Sigmoid colon (tissue), 7 donors: ENCODE results near the gene NEAT1. TPM values are rescaled to one million over a fixed set of nuclear protein-coding genes. Genes with fewer than 3 reads are reported as not detected.

Source experiments
- DNase-seq: peaks from one replicate; pipeline ENCODE4 v3.0.0-alpha.2; 2019
- H3K27ac ChIP-seq, 4 donors: fragments of 200-600 bp; sonication (generic); one replicate each; pipeline ENCODE4 v1.5.1; 2016 to 2019; ENCODE audit warnings: mild to moderate bottlenecking in 1 of 4
- H3K27me3 ChIP-seq, 3 donors: fragments of 200-600 bp; sonication (generic); one replicate each; pipeline ENCODE4 v1.5.1; 2019; ENCODE audit warnings: mild to moderate bottlenecking in 1 of 3
- H3K36me3 ChIP-seq, 4 donors: fragments of 200-600 bp; sonication (generic); one replicate each; pipeline ENCODE4 v1.5.1; 2016 to 2019
- H3K4me1 ChIP-seq, 4 donors: fragments of 200-600 bp; sonication (generic); one replicate each; pipeline ENCODE4 v1.5.1; 2017 to 2019
- H3K4me3 ChIP-seq, 4 donors: fragments of 200-600 bp; sonication (generic); one replicate each; pipeline ENCODE4 v1.5.1; 2017 to 2019; ENCODE audit warnings: mild to moderate bottlenecking in 2 of 4, moderate library complexity in 1 of 4
- H3K9me3 ChIP-seq, 4 donors: fragments of 200-600 bp in 3 of 4; sonication (generic) in 3 of 4; one replicate each; pipeline versions ENCODE4 v1.5.1 to v1.6.1; 2013 to 2019
- EP300 ChIP-seq, 4 donors: sonication (generic); formaldehyde crosslinking; IDR thresholded peaks; one replicate each; pipeline ENCODE4 v1.6.1; 2017; ENCODE audit warnings: antibody characterized with exemption in 4 of 4
- POLR2A ChIP-seq, 2 donors: fragments of 450-650 bp; IDR thresholded peaks; one replicate each; pipeline ENCODE4 v1.6.1; 2016; ENCODE audit warnings: antibody characterized with exemption in 2 of 2, mild to moderate bottlenecking in 2 of 2, moderate library complexity in 2 of 2
- POLR2AphosphoS5 ChIP-seq, 4 donors: sonication (generic); formaldehyde crosslinking; IDR thresholded peaks; one replicate each; pipeline ENCODE4 v1.6.1; 2017; ENCODE audit warnings: antibody characterized with exemption in 4 of 4
- WGBS, 2 donors: extraction: QIAGEN DNeasy Blood & Tissue Kit; methylation state at CpG; one replicate each; pipeline ENCODE4 v1.1.7; 2013; 5-methylcytosine and 5-hydroxymethylcytosine counted together
- intact Hi-C: fragments of 100-400 bp; cut with DNase I; formaldehyde crosslinking; loops from one replicate; pipeline ENCODE4 v1.15.1; 2023
- polyA plus RNA-seq, 3 donors: library from polyadenylated mRNA; stranded (reverse); fragments of 200-250 nt; gene quantifications; one replicate each; pipeline ENCODE4 v1.2.3, GENCODE V29; 2013
- total RNA-seq, 4 donors: library from RNA; depleted of rRNA; stranded (reverse); fragments of >200 nt; gene quantifications; one replicate each; pipeline ENCODE4 v1.1.0, GENCODE V29; 2016
- TF ChIP-seq, protein P1 (sequence below), 4 experiments: fragments of 450-650 bp in 3 of 4; fragments of 200-600 bp in 1 of 4; IDR thresholded peaks; one replicate each; pipeline ENCODE4 v1.5.1; 2016 to 2019; ENCODE audit warnings: antibody characterized with exemption in 4 of 4, mild to moderate bottlenecking in 3 of 4, moderate library complexity in 2 of 4
- donor health status: healthy with polysubstance abuse.
- donor health status: Bipolar disorder and iron deficiency.
- donor health status: healthy.

NEAT1 gene
- total and polyA plus RNA-seq, 7 donors: 26.8 to 587 (median 167) TPM

DNA sequence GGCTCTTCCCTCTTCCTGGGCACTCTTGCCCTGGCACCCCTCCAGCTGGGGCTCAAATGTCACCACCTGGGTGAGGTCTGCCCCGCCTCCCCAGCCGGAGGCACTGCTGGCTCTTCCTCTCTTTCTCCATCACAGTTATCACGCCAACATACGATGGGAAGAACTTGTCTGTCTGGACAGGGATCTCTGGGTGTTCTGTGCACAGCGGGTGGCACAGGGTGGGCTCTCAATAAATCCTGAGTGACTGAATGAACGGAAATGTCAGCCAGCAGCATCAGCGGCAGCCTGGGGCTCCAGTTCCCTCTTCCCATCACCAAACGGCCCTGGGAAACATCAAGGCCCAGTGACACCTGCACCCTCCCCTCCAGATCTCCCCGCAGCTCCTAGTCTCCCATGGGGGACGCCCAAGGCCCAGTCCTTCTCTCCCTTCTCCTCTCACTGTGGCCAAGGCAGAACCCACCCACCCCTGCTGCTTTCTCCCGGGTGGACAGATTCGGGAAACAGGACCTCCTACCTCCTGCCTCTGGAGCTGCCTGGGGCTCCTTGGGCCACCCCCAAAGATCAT lies 39.7 kb upstream of the NEAT1 start:
- TF ChIP-seq, protein P1, sequence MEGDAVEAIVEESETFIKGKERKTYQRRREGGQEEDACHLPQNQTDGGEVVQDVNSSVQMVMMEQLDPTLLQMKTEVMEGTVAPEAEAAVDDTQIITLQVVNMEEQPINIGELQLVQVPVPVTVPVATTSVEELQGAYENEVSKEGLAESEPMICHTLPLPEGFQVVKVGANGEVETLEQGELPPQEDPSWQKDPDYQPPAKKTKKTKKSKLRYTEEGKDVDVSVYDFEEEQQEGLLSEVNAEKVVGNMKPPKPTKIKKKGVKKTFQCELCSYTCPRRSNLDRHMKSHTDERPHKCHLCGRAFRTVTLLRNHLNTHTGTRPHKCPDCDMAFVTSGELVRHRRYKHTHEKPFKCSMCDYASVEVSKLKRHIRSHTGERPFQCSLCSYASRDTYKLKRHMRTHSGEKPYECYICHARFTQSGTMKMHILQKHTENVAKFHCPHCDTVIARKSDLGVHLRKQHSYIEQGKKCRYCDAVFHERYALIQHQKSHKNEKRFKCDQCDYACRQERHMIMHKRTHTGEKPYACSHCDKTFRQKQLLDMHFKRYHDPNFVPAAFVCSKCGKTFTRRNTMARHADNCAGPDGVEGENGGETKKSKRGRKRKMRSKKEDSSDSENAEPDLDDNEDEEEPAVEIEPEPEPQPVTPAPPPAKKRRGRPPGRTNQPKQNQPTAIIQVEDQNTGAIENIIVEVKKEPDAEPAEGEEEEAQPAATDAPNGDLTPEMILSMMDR (IDR thresholded peaks at IDR 0.05): no peak
- peak in 1 of 4 donors; percentile 15 for TF ChIP-seq EP300 (IDR thresholded peaks at IDR 0.05)
- H3K9me3 ChIP-seq: no peaks in the 10 kb centered on the region
- no peaks in the 10 kb centered on the region for H3K27me3 ChIP-seq
- intact Hi-C loops: loop anchor here (1.0 to 5.0 kb wide), 3 partner anchors 34 to 128 kb away; no protein-coding TSS in a partner anchor
- peak overlapping the region; percentile 95 to 99 (median 96) for H3K27ac ChIP-seq
- H3K4me1 ChIP-seq: peaks cover 0 to 66% (median 54%) of the 10 kb centered on the region in 4 donors
- DNase-seq: peak; percentile 83
- no peaks in the 10 kb centered on the region for H3K36me3 ChIP-seq
- WGBS, 2 donors: 9 to 16% methylated on average over 12 of the region's 12 CpGs
- H3K4me3 ChIP-seq: peak overlapping the region; percentile 11 to 52 (median 46)

DNA sequence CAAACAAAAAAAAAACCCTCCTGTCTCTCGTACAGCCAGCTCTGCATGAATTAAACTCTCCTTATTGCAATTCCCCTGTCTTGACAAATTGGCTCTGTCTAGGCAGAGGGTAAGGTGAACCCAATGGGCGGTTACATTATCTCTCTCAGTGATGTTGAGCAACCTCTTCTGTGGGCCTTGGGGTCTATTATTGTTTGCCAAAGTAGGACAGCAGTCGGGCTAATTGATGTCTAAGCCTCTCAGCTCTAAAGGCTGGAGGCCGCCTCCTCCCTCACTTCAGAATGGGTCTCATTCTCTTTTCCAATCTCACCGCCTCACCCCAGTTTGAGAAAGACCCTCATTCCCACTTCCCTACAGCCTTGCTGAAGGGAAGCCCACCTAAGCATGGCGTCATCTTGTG lies 38.8 kb upstream of the NEAT1 start:
- Histone ChIP-seq H3K36me3 (no peaks in the 10 kb centered on the region), H3K9me3 (no peaks in the 10 kb centered on the region), H3K4me3 (no peak overlapping the region), H3K27me3 (no peaks in the 10 kb centered on the region), H3K4me1 (peaks cover 0 to 74% (median 62%) of the 10 kb centered on the region in 4 donors), H3K27ac (peak overlapping the region; percentile 95 to 99 (median 96))
- intact Hi-C loops: loop anchor here (1.0 to 5.0 kb wide), 3 partner anchors 34 to 127 kb away; no protein-coding TSS in a partner anchor
- no peak for DNase-seq
- 89 to 92% methylated on average over 6 of the region's 6 CpGs for WGBS, 2 donors
- no peak for TF ChIP-seq EP300 (IDR thresholded peaks at IDR 0.05)
- TF ChIP-seq POLR2A (IDR thresholded peaks at IDR 0.05): no peak
- TF ChIP-seq POLR2AphosphoS5 (IDR thresholded peaks at IDR 0.05): no peak
- TF ChIP-seq, protein P1 (IDR thresholded peaks at IDR 0.05): no peak

DNA sequence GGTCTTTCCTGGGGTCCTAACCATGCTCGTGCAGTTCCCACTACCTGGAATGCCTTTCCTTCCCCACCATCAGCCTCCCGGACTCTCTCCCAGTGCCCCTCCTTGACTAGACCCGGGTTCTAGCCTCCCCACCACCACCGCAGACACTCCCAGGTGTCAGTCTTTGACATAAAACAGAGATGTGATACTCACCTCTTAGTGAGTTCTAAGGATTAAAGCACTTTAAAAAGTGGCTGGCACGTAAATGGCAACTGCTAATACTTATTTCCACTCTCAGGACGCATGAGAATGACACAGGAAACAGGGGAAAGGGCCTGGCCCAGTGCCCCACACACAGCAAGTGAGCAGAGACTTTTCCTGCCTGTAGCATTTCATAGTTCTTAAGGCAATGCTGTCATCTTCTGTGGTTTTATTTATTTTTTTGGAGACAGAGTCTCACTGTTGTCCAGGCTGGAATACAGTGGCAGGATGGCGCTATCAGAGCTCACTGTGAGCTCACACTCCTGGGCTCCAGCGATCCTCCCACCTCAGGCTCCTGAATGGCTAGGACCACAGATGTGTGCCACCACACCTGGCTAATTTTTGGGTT lies 38.2 kb upstream of the NEAT1 start:
- no peaks in the 10 kb centered on the region for H3K27me3 ChIP-seq
- no peak for DNase-seq
- 81 to 82% methylated on average over 8 of the region's 8 CpGs for WGBS, 2 donors
- no peaks in the 10 kb centered on the region for H3K9me3 ChIP-seq
- TF ChIP-seq EP300 (IDR thresholded peaks at IDR 0.05) (no peak), POLR2AphosphoS5 (IDR thresholded peaks at IDR 0.05) (no peak), POLR2A (IDR thresholded peaks at IDR 0.05) (no peak)
- TF ChIP-seq, protein P1 (IDR thresholded peaks at IDR 0.05): no peak
- intact Hi-C loops: loop anchor here (5.0 kb wide), 1 partner anchor 83 kb away; no protein-coding TSS in a partner anchor
- peaks cover 0 to 81% (median 68%) of the 10 kb centered on the region in 4 donors for H3K4me1 ChIP-seq
- peak overlapping the region; percentile 95 to 99 (median 96) for H3K27ac ChIP-seq
- H3K4me3 ChIP-seq: no peak overlapping the region
- H3K36me3 ChIP-seq: no peaks in the 10 kb centered on the region

DNA sequence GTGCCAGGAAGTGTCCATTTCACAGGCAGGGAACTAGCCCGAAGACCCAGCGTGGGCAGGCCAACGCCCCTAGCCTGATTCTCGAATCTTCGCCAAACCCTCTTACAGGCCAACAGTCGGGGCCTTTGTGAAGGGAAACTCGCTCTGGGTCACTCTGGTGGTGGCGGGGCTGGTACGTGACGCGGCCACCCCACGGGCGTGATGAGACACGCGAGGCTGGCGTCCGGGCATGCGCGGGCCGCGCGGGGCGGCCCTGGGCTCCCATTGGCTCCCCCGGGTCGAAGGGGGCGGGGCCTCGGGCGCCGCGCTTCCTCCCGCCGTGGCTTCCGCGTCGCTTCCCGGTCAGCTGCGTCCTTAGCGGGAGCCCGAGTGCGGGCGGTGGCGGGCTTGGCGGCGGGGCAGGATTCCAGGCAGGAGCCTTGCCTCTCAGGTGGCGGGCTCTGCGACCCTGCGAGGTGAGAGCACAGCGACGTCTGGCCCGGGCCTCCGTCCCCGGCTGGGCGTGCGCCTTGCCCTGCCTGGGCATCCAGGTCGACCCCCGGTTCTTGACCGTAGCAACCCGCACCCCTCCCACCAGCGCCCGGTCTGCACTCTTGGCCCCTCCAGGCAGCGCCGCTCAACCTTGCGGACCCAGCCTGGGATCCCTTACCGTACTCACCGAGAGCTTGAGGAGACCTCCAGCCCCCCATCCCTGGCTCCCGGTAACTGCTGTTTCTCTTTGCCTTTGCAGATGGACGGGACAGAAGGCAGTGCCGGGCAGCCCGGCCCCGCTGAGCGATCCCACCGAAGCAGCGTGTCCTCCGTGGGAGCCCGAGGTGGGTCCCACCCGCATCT lies 36.1 kb upstream of the NEAT1 start, which contains the start of gene FRMD8:
Gene FRMD8 (plus strand): TSS at position 331 of the 834 bp plus-strand sequence. CDS start 400 bp downstream, at position 731.
- DNase-seq: peak; percentile 97
- H3K36me3 ChIP-seq: no peaks in the 10 kb centered on the region
- peak within 1 kb of the TSS; percentile 95 to 99 (median 96) for H3K27ac ChIP-seq
- peaks cover 0 to 91% (median 84%) of the 10 kb centered on the region in 4 donors for H3K4me1 ChIP-seq
- WGBS, 2 donors: 1 to 2% methylated on average over 76 of the region's 76 CpGs
- TF ChIP-seq, protein P1 (IDR thresholded peaks at IDR 0.05): no peak
- no peak for TF ChIP-seq EP300 (IDR thresholded peaks at IDR 0.05)
- peak; percentile 86 to 98 (median 92) for TF ChIP-seq POLR2AphosphoS5 (IDR thresholded peaks at IDR 0.05)
- peak; percentile 79 for TF ChIP-seq POLR2A (IDR thresholded peaks at IDR 0.05)
- peak within 1 kb of the TSS; percentile 74 to 95 (median 89) for H3K4me3 ChIP-seq
- H3K27me3 ChIP-seq: no peaks in the 10 kb centered on the region
- H3K9me3 ChIP-seq: no peaks in the 10 kb centered on the region
- intact Hi-C loops: no loop called here
